Tongue (tissue), 2 donors: ENCODE measurements around the gene TMEM138. TPM values are rescaled to one million over a fixed set of nuclear protein-coding genes. Genes with fewer than 3 reads are reported as not detected.
A peak's percentile ranks its signal among the peaks of the same experiment; 100 is the strongest.

ENCODE experiments used
- DNase-seq: peaks from one replicate; pipeline ENCODE4 v3.0.0-alpha.2; 2015
- total RNA-seq: library from RNA; depleted of rRNA; stranded (reverse); fragments of >200 nt; gene quantifications from one replicate; pipeline ENCODE4 v1.2.3, GENCODE V29; 2014

Gene TMEM138
- total RNA-seq, 1 donor from 2014 or later, result 8.1 TPM

- no peak for DNase-seq
These were observed 45.0 kb downstream of the TMEM138 start for GRCh38 chr11:61406991-61407728.

- DNase-seq, result no peak
These were observed 49.4 kb downstream of the TMEM138 start for GRCh38 chr11:61411589-61411988.

- DNase-seq, result no peak
These were observed 51.3 kb downstream of the TMEM138 start for GRCh38 chr11:61413496-61413895.

- DNase-seq, result no peak
These were observed 52.4 kb downstream of the TMEM138 start for GRCh38 chr11:61414547-61414946.

GRCh38 chr11:61415381-61415780 is 53.2 kb downstream of the TMEM138 start:
- no peak for DNase-seq

- no peak for DNase-seq
These were observed 54.8 kb downstream of the TMEM138 start for GRCh38 chr11:61416941-61417340.

GRCh38 chr11:61417670-61418069 is 55.5 kb downstream of the TMEM138 start:
- DNase-seq, result peak; percentile 19

- no peak for DNase-seq
These were observed 56.0 kb downstream of the TMEM138 start for GRCh38 chr11:61418136-61418535.

Other genes starting within 250 kb of the TMEM138 start
- gene VPS37C, start 200.9 kb upstream of the TMEM138 start, total RNA-seq, result 11.9 TPM
- not detected for gene PGA3, start 158.9 kb upstream of the TMEM138 start, total RNA-seq
- 0.82 TPM for gene PGA4, start 140.0 kb upstream of the TMEM138 start, total RNA-seq
- not detected for gene PGA5, start 121.2 kb upstream of the TMEM138 start, total RNA-seq
- gene VWCE, start 67.1 kb upstream of the TMEM138 start, total RNA-seq, result 0.41 TPM
- 326 TPM for gene DDB1, start 29.3 kb upstream of the TMEM138 start, total RNA-seq
- gene TKFC, start 29.1 kb upstream of the TMEM138 start, total RNA-seq, result 11.7 TPM
- 14.2 TPM for gene CYB561A3, start 492 bp upstream of the TMEM138 start, total RNA-seq
- 15.7 TPM for gene TMEM216, start 30.2 kb downstream of the TMEM138 start, total RNA-seq
- gene CPSF7, start 67.6 kb downstream of the TMEM138 start, total RNA-seq, result 43.8 TPM
- gene SDHAF2, start 67.8 kb downstream of the TMEM138 start, total RNA-seq, result 23.7 TPM
- gene LRRC10B, start 146.4 kb downstream of the TMEM138 start, total RNA-seq, result 0.51 TPM
- 6.5 TPM for gene SYT7, start 218.7 kb downstream of the TMEM138 start, total RNA-seq